HG03108 (cell line): ENCODE results near the gene CYP4F12.
"Not testable (repeated sequence)": the region's sequence is repeated elsewhere in the genome, so short reads cannot be mapped to it uniquely, and the experiment has no call there.

Experiments
- ATAC-seq: cut with Tn5 transposase; IDR thresholded peaks from one replicate; pipeline ENCODE4 v1.9.1; 2021; ENCODE audit warnings: moderate library complexity; ENCODE audit not compliant: unreplicated experiment

The CYP4F12 gene

GRCh38 chr19:15650123-15650522, 22.8 kb upstream of the CYP4F12 start:
- not testable (repeated sequence) for ATAC-seq

GRCh38 chr19:15651791-15652190, 21.1 kb upstream of the CYP4F12 start:
- no peak for ATAC-seq

GRCh38 chr19:15652559-15653278, 20.2 kb upstream of the CYP4F12 start:
- no peak for ATAC-seq

DNA sequence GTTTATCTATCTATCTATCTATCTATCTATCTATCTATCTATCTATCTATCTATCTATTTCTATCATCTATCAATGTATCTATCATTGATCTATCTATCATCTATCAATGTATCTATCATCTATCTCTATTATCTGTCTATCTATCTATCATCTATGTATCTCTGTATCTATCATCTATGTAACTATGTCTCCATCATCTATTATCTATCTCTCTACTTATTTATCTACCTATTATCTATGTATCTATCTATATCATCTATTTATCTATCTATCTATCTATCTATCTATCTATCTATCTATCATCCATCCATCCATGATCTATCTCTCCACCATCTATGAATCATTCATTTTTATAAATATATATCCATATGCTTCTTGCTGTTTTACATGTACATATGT, 16.4 kb upstream of the CYP4F12 start:
- no peak for ATAC-seq

DNA sequence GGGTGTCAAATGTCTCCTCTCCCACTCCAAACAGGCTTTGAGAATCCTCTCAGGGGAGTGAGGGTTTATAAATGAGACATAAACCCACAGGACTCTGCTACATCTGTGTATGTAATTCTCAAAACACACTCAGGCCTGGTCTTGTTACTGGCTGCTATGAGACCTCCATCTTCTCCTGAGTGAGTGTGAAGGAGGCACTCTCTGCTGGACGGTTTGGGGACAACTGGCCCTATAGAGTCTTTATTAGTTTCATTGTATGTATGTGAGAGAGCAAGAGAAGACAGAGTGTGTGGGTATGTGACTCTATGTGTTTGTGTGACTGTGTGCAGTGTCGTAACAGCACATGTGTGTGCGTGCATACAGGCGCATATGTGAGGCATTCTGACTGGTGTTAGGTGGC, 9.6 kb upstream of the CYP4F12 start:
- no peak for ATAC-seq

GRCh38 chr19:15666186-15666585, 6.7 kb upstream of the CYP4F12 start:
- ATAC-seq: no peak

GRCh38 chr19:15666883-15667282, 6.0 kb upstream of the CYP4F12 start:
- no peak for ATAC-seq

GRCh38 chr19:15669440-15669839, 3.4 kb upstream of the CYP4F12 start:
- ATAC-seq: no peak

- ATAC-seq: no peak
Observed at GRCh38 chr19:15669891-15670290, 3.0 kb upstream of the CYP4F12 start.

GRCh38 chr19:15671237-15671821, 1.6 kb upstream of the CYP4F12 start:
- ATAC-seq: no peak

DNA sequence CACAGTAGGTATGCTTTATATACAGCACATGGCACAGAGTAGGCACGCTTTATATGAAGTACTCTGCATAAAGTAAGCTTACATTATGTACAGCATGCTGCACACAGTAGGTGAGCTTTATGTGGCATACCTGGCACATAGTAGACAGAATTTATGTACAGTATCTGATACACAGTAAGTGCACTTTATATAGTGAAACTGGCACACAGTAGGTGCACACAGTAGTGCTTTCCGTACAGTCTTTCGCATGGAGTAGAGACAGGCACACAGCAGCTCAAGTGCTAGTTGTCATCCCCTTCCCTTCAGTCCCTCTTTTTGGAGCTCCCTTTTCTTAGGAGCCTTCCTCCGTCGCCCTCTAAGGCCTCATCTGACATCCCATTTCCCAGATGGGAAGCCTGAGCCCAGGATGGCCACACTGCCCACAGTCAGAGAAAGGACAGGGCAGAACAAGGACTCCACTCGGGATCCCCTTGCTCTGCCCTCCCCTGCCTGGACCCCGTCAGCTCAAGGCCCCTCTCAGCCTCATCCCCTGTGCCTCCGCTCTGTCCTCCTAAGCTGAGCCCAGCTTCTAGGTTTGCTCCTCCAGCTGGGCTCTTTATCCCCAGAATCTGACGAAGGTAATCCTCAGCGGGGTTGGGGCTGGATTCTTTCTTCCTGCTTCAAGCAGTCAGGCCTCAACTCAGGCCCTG, 852 bp upstream of the CYP4F12 start:
- no peak for ATAC-seq

DNA sequence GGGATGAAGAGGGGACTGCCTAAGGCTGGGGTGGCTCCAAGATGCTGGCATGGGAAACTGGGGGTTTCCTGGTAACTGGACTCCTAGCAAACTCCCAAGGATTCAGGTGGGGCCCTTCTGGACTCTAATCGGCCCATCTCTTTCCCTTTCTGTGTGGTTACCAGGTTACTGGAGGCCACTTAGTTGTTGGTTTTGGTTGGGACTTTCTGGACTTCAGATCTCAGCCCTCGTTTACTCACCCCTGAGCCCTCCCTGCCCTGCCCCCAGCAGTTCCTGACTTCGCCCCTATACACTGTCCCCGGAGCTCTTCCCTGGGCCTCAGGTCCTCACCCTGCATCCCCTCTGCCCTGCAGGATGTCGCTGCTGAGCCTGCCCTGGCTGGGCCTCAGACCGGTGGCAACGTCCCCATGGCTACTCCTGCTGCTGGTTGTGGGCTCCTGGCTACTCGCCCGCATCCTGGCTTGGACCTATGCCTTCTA, 328 bp downstream of the CYP4F12 start:
- no peak for ATAC-seq

GRCh38 chr19:15675560-15675959, 2.7 kb downstream of the CYP4F12 start:
- ATAC-seq: no peak

DNA sequence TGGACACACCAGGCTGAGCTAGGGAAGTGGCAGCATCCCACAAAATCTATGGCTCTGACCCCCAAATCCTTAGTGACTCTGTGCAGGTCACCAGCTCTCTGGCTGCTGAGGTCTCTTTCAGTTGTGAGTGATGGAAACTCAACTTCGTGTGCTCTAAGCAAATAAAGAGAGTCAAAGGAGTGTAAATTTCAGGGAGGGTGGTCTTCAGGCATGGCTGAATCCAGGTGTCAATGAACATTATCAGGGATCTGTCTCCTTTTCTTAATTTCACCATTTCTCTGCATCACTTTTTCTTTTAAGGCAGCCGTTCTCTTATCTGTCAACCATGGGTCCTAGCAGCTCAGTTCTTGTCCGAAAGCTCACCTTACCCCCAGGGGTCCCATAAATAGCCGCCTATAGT, 6.2 kb downstream of the CYP4F12 start:
- no peak for ATAC-seq

- ATAC-seq: not testable (repeated sequence)
Observed at GRCh38 chr19:15679865-15680264, 7.0 kb downstream of the CYP4F12 start.

DNA sequence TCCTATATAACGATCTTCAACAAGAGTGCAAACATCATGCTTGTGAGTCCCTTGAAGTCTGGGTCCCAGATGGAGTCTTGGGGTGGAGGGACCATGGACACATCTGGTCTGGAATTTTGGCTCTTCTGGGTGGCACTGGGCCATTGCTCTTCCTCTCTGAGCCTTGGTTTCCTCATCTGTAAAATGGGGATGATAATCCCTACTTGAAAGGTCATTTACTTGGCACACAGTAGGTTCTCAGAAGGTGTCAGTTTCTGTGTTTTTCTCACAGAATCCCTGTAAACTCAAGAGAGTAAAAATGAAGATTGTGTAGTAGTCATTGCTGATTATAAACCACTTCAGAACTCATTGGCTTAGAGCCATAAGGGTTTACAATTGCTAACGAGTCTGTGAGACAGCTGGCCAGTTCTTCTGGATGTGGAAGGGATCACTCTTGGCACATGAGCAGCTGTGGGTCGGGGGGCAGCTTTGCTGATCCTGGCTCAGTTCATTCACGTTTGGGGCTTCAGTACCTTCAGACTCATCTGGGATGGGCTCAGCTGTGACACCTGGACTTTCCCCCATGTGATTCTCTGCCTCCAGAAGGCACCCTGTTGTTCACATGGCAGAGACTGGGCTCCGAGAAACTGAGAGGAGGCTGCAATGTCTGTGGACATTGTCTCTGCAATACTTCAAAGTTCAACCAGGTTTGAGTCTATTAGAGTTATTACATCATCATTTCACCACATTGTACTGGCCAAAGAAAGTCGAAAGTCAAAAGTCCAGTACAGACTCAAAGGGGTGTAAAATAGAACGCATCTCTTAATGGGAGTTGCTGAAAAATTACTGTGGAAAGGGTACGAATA, 7.8 kb downstream of the CYP4F12 start:
- no peak for ATAC-seq

- ATAC-seq: no peak
Observed at GRCh38 chr19:15683411-15683810, 10.5 kb downstream of the CYP4F12 start.

GRCh38 chr19:15684828-15685227, 11.9 kb downstream of the CYP4F12 start:
- ATAC-seq: no peak

- no peak for ATAC-seq
Observed at GRCh38 chr19:15696654-15697194, 23.8 kb downstream of the CYP4F12 start.

GRCh38 chr19:15701757-15702533, 29.1 kb downstream of the CYP4F12 start:
- no peak for ATAC-seq
